Posterior vena cava (tissue), 2 donors: Measurements from ENCODE around the gene COL15A1. TPM values are rescaled to one million over a fixed set of nuclear protein-coding genes. Genes with fewer than 3 reads are reported as not detected.

Source experiments
- DNase-seq: peaks from one replicate; pipeline ENCODE4 v3.0.0-alpha.2; 2020; ENCODE audit warnings: low spot score
- intact Hi-C, 2 donors: fragments of 100-400 bp; cut with DNase I; formaldehyde crosslinking; loops; one replicate each; pipeline versions ENCODE4 v1.14.1 to v1.14.2; 2022 to 2023
- total RNA-seq, 2 donors: library from RNA; stranded (reverse); fragmentation: NEBNext Ultra II Directional; extraction: Animal tissue kit (Norgen Biotek cat#: 25700); gene quantifications; one replicate each; pipeline ENCODE4 v1.2.1, GENCODE V29; 2021
- donor health status: DM: yes; HTN: yes; CAD: no.
- donor health status: DM: yes; HTN: yes; CAD: no.

COL15A1 gene
- total RNA-seq, 2 donors from 2014 or later, result 126 to 129 TPM

DNA sequence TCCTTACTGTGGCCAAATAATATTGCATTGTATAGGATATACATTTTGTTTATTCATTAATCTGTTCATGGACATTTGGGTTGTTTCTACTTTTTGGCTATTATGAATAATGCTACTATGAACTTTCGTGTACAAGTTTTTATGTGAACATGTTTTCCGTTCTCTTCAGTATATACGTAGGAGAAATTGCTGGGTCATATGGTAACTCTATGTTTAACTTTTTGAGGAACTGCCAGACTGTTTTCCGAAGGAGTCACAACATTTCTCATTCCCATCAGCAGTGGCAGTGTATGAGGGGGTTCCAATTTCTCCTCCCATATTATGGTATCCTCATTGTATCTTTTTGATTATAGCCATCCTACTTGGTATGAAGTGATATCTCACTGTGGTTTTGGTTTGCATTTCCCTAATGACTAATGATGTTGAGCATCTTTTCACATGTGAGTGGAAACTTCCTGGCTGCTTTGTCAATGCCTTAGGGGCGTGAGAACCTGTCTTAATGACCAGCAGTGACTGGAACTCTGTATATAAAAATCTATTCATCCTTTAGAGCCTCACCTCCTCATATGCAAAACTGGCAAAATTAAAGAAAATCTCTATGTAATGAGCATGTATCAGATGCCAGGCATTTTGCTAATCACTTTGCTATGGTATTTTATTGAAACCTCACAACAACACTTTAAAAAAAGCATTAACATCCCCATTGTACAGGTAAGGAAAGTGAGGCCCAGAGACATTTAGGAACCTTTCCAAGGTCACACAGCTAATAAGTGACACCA lies 113.4 kb downstream of the COL15A1 start:
- DNase-seq, result no peak
- intact Hi-C loops, result loop anchor here in 1 of 2 donors (5.0 kb wide), 1 partner anchor 940 kb away; the partner anchor contains the start of gene TRIM14

- DNase-seq, result no peak
- intact Hi-C loops, result loop anchor here in 1 of 2 donors (5.0 kb wide), 1 partner anchor 941 kb away; the partner anchor contains the start of gene TRIM14
Observed at GRCh38 chr9:99057665-99058625, 114.2 kb downstream of the COL15A1 start.

- DNase-seq, result no peak
- intact Hi-C loops, result loop anchor here in 1 of 2 donors (5.0 kb wide), 1 partner anchor 942 kb away; the partner anchor contains the start of gene TRIM14
Observed at GRCh38 chr9:99058964-99059921, 115.5 kb downstream of the COL15A1 start.

GRCh38 chr9:99060621-99061020 lies 116.9 kb downstream of the COL15A1 start:
- no peak for DNase-seq
- intact Hi-C loops, result no loop called here

- no peak for DNase-seq
- intact Hi-C loops, result no loop called here
Observed at GRCh38 chr9:99062549-99062948, 118.8 kb downstream of the COL15A1 start.

DNA sequence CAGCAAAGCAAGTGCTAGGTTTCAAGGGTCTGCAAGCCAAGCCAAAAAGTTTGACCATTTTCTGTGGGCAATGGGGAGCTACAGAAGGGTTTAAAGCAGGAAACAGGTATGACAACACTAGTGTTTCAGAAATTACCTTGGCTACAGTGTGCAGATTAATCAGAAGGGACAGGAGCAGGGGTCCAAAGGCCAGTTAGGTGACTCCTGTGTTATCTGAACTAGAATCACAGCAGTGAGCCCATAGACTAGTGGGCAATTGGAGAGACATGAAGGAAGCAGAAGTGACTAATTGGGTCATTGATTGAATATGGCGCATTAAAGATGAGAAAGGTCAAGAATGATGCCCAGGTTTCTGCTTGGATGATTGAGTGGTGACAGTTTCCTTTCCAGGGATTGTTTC lies 119.8 kb downstream of the COL15A1 start:
- DNase-seq, result no peak
- intact Hi-C loops, result no loop called here

DNA sequence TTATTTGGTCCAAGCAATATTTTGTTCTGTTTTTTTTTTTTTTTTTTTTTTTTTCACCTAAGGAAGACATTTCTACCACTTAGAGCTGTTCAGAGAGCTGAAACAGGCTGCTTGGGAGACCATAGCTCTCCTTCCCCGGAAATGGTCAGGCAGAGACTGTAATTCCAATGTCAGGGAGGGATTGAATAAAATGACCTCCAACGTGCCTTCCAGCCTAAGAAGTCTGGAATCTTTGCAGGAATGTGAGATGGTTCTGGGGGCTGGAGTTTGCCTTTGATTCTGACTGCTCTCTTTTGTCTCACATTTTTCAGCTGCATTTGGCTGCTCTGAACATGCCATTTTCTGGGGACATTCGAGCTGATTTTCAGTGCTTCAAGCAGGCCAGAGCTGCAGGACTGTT lies 122.9 kb downstream of the COL15A1 start:
- intact Hi-C loops, result no loop called here

GRCh38 chr9:99069075-99069474 lies 125.4 kb downstream of the COL15A1 start:
- intact Hi-C loops, result no loop called here
- DNase-seq, result no peak

More for the DNA sequence above, 122.9 kb downstream of the COL15A1 start:
- DNase-seq, result no peak

GRCh38 chr9:99069546-99069945 lies 125.8 kb downstream of the COL15A1 start:
- intact Hi-C loops, result no loop called here
- no peak for DNase-seq

DNA sequence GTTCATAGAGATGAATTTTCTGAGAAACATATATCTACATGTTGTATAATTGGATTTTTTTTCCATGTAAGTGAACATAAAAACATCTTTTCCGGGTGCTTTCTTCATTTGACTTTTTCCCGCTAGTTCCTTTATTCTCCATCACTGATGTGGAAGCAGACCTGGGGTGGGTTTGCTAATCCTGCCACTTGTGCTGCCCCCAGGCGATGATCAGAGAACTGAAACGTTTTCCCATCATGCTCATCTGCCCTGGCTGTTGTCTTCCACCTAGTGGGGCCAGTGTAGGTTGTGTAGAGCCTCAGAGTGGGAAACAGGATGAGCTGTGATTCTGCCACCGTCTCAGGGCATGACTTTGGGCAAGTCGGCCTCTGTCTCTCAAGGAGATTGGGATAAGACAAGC lies 127.0 kb downstream of the COL15A1 start:
- DNase-seq, result no peak
- intact Hi-C loops, result no loop called here

GRCh38 chr9:99071313-99072039 lies 127.8 kb downstream of the COL15A1 start:
- intact Hi-C loops, result no loop called here
- no peak for DNase-seq

- intact Hi-C loops, result no loop called here
- DNase-seq, result no peak
Observed at GRCh38 chr9:99072040-99072394, 128.3 kb downstream of the COL15A1 start.

DNA sequence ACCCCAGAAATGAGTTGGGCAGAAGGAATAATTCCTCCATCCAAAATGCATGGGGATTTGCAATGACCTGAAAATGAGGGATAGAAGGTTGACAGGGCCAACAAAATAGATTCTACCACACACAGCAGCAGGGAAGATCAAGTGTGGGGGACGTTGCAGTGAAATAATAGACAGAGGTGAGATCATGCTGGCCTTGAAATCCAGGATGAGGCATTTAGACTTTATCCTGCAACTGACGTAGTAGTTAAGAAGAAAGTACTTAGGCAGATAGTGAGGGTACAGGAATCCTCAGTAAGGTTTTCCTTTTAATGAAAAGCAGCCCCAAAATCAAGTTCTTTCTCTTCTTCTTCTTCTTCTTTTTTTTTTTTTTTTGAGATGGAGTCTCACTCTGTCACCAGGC lies 129.6 kb downstream of the COL15A1 start:
- DNase-seq, result no peak
- intact Hi-C loops, result no loop called here

- intact Hi-C loops, result no loop called here
- DNase-seq, result no peak
Observed at GRCh38 chr9:99073985-99074901, 130.5 kb downstream of the COL15A1 start.

GRCh38 chr9:99074902-99075245 lies 131.2 kb downstream of the COL15A1 start:
- intact Hi-C loops, result no loop called here
- no peak for DNase-seq

GRCh38 chr9:99075246-99075912 lies 131.7 kb downstream of the COL15A1 start:
- intact Hi-C loops, result no loop called here
- DNase-seq, result no peak

- intact Hi-C loops, result no loop called here
- no peak for DNase-seq
Observed at GRCh38 chr9:99076030-99076429, 132.3 kb downstream of the COL15A1 start.
